Liver (tissue), 9 donors: ENCODE measurements around the gene LSR. TPM values are rescaled to one million over a fixed set of nuclear protein-coding genes. Genes with fewer than 3 reads are reported as not detected.

Experiments used
- DNase-seq: peaks from one replicate; pipeline ENCODE4 v3.0.0-alpha.2; 2017; ENCODE audit warnings: low spot score
- H3K27ac ChIP-seq, 2 donors: one replicate each; pipeline ENCODE4 v1.7.0; 2013; ENCODE audit warnings: inconsistent platforms in 2 of 2, low read length in 2 of 2, control low read depth in 1 of 2, low read depth in 1 of 2, mild to moderate bottlenecking in 1 of 2
- H3K27me3 ChIP-seq, 4 donors: one replicate each; pipeline versions ENCODE4 v1.6.1 to v1.7.0; 2013; ENCODE audit warnings: low read length in 3 of 4, inconsistent platforms in 1 of 4, mild to moderate bottlenecking in 1 of 4, moderate library complexity in 1 of 4; ENCODE audit not compliant: control insufficient read depth in 4 of 4, insufficient read depth in 4 of 4
- H3K36me3 ChIP-seq, 4 donors: one replicate each; pipeline versions ENCODE4 v1.6.1 to v1.7.0; 2013; ENCODE audit warnings: low read length in 3 of 4, mild to moderate bottlenecking in 3 of 4, low read depth in 1 of 4, moderate library complexity in 1 of 4; ENCODE audit not compliant: control insufficient read depth in 4 of 4, insufficient read depth in 3 of 4
- H3K4me1 ChIP-seq, 4 donors: one replicate each; pipeline versions ENCODE4 v1.6.1 to v1.7.0; 2013; ENCODE audit warnings: low read length in 3 of 4, mild to moderate bottlenecking in 3 of 4, moderate library complexity in 1 of 4; ENCODE audit not compliant: control insufficient read depth in 4 of 4, insufficient read depth in 4 of 4
- H3K4me3 ChIP-seq, 3 donors: one replicate each; pipeline versions ENCODE4 v1.6.1 to v1.7.0; 2013; ENCODE audit warnings: low read length in 3 of 3, control low read depth in 1 of 3, low read depth in 1 of 3, mild to moderate bottlenecking in 1 of 3
- H3K9ac ChIP-seq, 2 donors: one replicate each; pipeline ENCODE4 v1.7.0; 2013; ENCODE audit warnings: low read length in 2 of 2, mild to moderate bottlenecking in 2 of 2, moderate library complexity in 2 of 2, control low read depth in 1 of 2, low read depth in 1 of 2
- H3K9me3 ChIP-seq, 4 donors: one replicate each; pipeline versions ENCODE4 v1.6.1 to v1.7.0; 2013; ENCODE audit warnings: low read length in 3 of 4; ENCODE audit not compliant: control insufficient read depth in 4 of 4
- CTCF ChIP-seq: fragments of 150-350 bp; IDR thresholded peaks from 2 replicates; pipeline ENCODE4 v1.5.1; 2017; ENCODE audit warnings: improper control_type of control experiment, low read depth, low read length; ENCODE audit not compliant: missing input control
- EGR1 ChIP-seq, 2 donors: IDR thresholded peaks; 2 replicates each; pipeline ENCODE4 v1.6.1; 2016 to 2018; ENCODE audit warnings: antibody characterized with exemption in 2 of 2, low read depth in 2 of 2
- FOXA1 ChIP-seq: IDR thresholded peaks from 2 replicates; pipeline ENCODE4 v1.6.1; 2016; ENCODE audit warnings: antibody characterized with exemption
- FOXA2 ChIP-seq: IDR thresholded peaks from 2 replicates; pipeline ENCODE4 v1.6.1; 2016; ENCODE audit warnings: antibody characterized with exemption
- GABPA ChIP-seq, 2 donors: IDR thresholded peaks in 1 of 2; conservative IDR thresholded peaks in 1 of 2; 2 replicates each; pipeline ENCODE4 v1.6.1; 2016; ENCODE audit warnings: antibody characterized with exemption in 2 of 2, mild to moderate bottlenecking in 1 of 2, moderate library complexity in 1 of 2
- HNF4A ChIP-seq, 2 donors: conservative IDR thresholded peaks; 2 replicates each; pipeline ENCODE4 v1.6.1; 2016; ENCODE audit warnings: antibody characterized with exemption in 2 of 2, mild to moderate bottlenecking in 2 of 2
- HNF4G ChIP-seq: IDR thresholded peaks from 2 replicates; pipeline ENCODE4 v1.6.1; 2016; ENCODE audit warnings: antibody characterized with exemption
- JUND ChIP-seq, 2 donors: IDR thresholded peaks; 2 replicates each; pipeline ENCODE4 v1.6.1; 2016; ENCODE audit warnings: antibody characterized with exemption in 2 of 2
- NR2F2 ChIP-seq: IDR thresholded peaks from 2 replicates; pipeline ENCODE4 v1.6.1; 2016; ENCODE audit warnings: antibody characterized with exemption
- RAD21 ChIP-seq, 2 donors: IDR thresholded peaks; 2 replicates each; pipeline ENCODE4 v1.6.1; 2016; ENCODE audit warnings: antibody characterized with exemption in 2 of 2, mild to moderate bottlenecking in 2 of 2
- REST ChIP-seq: IDR thresholded peaks from 2 replicates; pipeline ENCODE4 v1.6.1; 2016; ENCODE audit warnings: antibody characterized with exemption, mild to moderate bottlenecking
- RXRA ChIP-seq, 2 donors: IDR thresholded peaks; 2 replicates each; pipeline ENCODE4 v1.6.1; 2017 to 2018; ENCODE audit warnings: antibody characterized with exemption in 2 of 2, mild to moderate bottlenecking in 1 of 2
- SP1 ChIP-seq: IDR thresholded peaks from 2 replicates; pipeline ENCODE4 v1.6.1; 2018; ENCODE audit warnings: antibody characterized with exemption, mild to moderate bottlenecking
- TAF1 ChIP-seq: conservative IDR thresholded peaks from 2 replicates; pipeline ENCODE4 v1.6.1; 2016; ENCODE audit warnings: antibody characterized with exemption, mild to moderate bottlenecking
- YY1 ChIP-seq: IDR thresholded peaks from 2 replicates; pipeline ENCODE4 v1.6.1; 2016; ENCODE audit warnings: antibody characterized with exemption, mild to moderate bottlenecking
- ZBTB33 ChIP-seq: IDR thresholded peaks from 2 replicates; pipeline ENCODE4 v1.6.1; 2016; ENCODE audit warnings: antibody characterized with exemption
- WGBS: extraction: QIAGEN DNeasy Blood & Tissue Kit; methylation state at CpG from one replicate; pipeline ENCODE4 v1.1.7; 2013; 5-methylcytosine and 5-hydroxymethylcytosine counted together
- polyA plus RNA-seq, 2 donors: library from polyadenylated mRNA; stranded (reverse) in 1 of 2; unstranded in 1 of 2; fragments of 200-250 nt in 1 of 2; fragments of >200 nt in 1 of 2; fragmentation: Nextera tagmentation in 1 of 2; extraction: Ambion mirVana in 1 of 2; gene quantifications; one replicate each; pipeline versions ENCODE4 v1.2.1 to v1.2.3, GENCODE V29; 2013 to 2015
- total RNA-seq, 2 donors: library from RNA; depleted of rRNA; stranded (reverse); fragments of >200 nt; gene quantifications; one replicate each; pipeline ENCODE4 v1.2.3, GENCODE V29; 2014
- TF ChIP-seq, protein P1 (sequence below): IDR thresholded peaks from 2 replicates; pipeline ENCODE4 v1.6.1; 2016; ENCODE audit warnings: antibody characterized with exemption
- TF ChIP-seq, protein P2 (sequence below): IDR thresholded peaks from 2 replicates; pipeline ENCODE4 v1.6.1; 2016; ENCODE audit warnings: antibody characterized with exemption
- donor health status: healthy.
- donor health status: healthy.
- donor health status: healthy.
- donor health status: healthy.
- donor health status: healthy.

LSR gene
- total and polyA plus RNA-seq, 4 donors = 33.7 to 150 (median 48.0) TPM

DNA sequence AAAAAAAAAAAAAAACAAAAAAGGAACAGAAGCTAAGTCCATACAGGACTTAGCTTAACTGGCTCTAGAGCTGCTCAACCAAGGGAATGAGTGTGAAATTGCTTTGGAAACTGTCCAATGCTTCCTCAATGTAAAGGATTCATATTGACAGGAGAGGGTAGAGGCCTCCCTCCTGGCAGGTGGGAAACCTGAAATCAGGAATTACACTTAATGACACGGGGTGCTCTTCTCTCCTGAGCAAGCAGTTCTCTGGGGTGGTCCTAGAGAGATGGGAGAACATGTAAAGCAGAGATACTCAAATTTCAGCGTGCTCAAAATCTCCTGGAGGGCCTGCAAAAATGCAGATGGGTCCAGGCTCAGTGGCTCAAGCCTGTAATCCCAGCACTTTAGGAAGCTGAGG lies 39.5 kb downstream of the LSR start:
- no peaks in the 10 kb centered on the region for H3K36me3 ChIP-seq
- H3K4me1 ChIP-seq = peaks cover 0 to 3% (median 0%) of the 10 kb centered on the region in 4 donors
- TF ChIP-seq GABPA (IDR thresholded peaks at IDR 0.05 in 1 of 2, conservative IDR thresholded peaks at IDR 0.05 in 1 of 2) = no peak
- TF ChIP-seq FOXA2 = no peak
- TF ChIP-seq HNF4G = no peak
- TF ChIP-seq HNF4A (conservative IDR thresholded peaks at IDR 0.05) = no peak
- TF ChIP-seq TAF1 = no peak
- no peak for TF ChIP-seq SP1
- no peak for TF ChIP-seq REST
- TF ChIP-seq ZBTB33 = no peak
- TF ChIP-seq, protein P1, sequence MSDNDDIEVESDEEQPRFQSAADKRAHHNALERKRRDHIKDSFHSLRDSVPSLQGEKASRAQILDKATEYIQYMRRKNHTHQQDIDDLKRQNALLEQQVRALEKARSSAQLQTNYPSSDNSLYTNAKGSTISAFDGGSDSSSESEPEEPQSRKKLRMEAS = no peak
- TF ChIP-seq RXRA (IDR thresholded peaks at IDR 0.05) = no peak
- TF ChIP-seq NR2F2 = no peak
- no peak for TF ChIP-seq YY1
- TF ChIP-seq EGR1 (IDR thresholded peaks at IDR 0.05; ENCODE audit: low read depth in 2 of 2) = no peak
- TF ChIP-seq FOXA1 = no peak
- no peak for TF ChIP-seq RAD21 (IDR thresholded peaks at IDR 0.05)
- no peak for TF ChIP-seq JUND (IDR thresholded peaks at IDR 0.05)
- no peak for TF ChIP-seq CTCF
- TF ChIP-seq, protein P2, sequence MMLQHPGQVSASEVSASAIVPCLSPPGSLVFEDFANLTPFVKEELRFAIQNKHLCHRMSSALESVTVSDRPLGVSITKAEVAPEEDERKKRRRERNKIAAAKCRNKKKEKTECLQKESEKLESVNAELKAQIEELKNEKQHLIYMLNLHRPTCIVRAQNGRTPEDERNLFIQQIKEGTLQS = no peak
- WGBS = 74% methylated on average over 2 of the region's 2 CpGs
- no peak for DNase-seq
- no peak overlapping the region for H3K27ac ChIP-seq
- H3K27me3 ChIP-seq = no peaks in the 10 kb centered on the region
- H3K9ac ChIP-seq = no peak overlapping the region
- no peak overlapping the region for H3K4me3 ChIP-seq
- H3K9me3 ChIP-seq = no peaks in the 10 kb centered on the region
